ENCODE results near the gene OXNAD1.

- TF ChIP-seq, protein P1, sequence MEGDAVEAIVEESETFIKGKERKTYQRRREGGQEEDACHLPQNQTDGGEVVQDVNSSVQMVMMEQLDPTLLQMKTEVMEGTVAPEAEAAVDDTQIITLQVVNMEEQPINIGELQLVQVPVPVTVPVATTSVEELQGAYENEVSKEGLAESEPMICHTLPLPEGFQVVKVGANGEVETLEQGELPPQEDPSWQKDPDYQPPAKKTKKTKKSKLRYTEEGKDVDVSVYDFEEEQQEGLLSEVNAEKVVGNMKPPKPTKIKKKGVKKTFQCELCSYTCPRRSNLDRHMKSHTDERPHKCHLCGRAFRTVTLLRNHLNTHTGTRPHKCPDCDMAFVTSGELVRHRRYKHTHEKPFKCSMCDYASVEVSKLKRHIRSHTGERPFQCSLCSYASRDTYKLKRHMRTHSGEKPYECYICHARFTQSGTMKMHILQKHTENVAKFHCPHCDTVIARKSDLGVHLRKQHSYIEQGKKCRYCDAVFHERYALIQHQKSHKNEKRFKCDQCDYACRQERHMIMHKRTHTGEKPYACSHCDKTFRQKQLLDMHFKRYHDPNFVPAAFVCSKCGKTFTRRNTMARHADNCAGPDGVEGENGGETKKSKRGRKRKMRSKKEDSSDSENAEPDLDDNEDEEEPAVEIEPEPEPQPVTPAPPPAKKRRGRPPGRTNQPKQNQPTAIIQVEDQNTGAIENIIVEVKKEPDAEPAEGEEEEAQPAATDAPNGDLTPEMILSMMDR (IDR thresholded peaks at IDR 0.05), result no peak
- TF ChIP-seq POLR2AphosphoS5 (IDR thresholded peaks at IDR 0.05), result no peak
Measured at GRCh38 chr3:16224325-16224724, 40.7 kb upstream of the OXNAD1 start.
